Upper lobe of right lung (tissue), 1 donor: Measurements from ENCODE around the gene TXNRD2. TPM values are rescaled to one million over a fixed set of nuclear protein-coding genes. Genes with fewer than 3 reads are reported as not detected.

Experiments used
- ATAC-seq: fragments of 200-7000 bp; cut with Tn5 transposase; one replicate; pipeline ENCODE4 v1.9.1; 2020; ENCODE audit warnings: mild to moderate bottlenecking, moderate library complexity
- DNase-seq: peaks from one replicate; pipeline ENCODE4 v3.0.0-alpha.2; 2020
- H3K27ac ChIP-seq: fragments of 200-600 bp; one replicate; pipeline ENCODE4 v1.8.0; 2022
- H3K27me3 ChIP-seq: fragments of 200-600 bp; one replicate; pipeline ENCODE4 v1.8.0; 2022; ENCODE audit warnings: mild to moderate bottlenecking
- H3K36me3 ChIP-seq: fragments of 200-600 bp; one replicate; pipeline ENCODE4 v1.8.0; 2022
- H3K4me1 ChIP-seq: fragments of 200-600 bp; one replicate; pipeline ENCODE4 v1.8.0; 2022
- H3K4me3 ChIP-seq: fragments of 200-600 bp; one replicate; pipeline ENCODE4 v1.8.0; 2022; ENCODE audit warnings: mild to moderate bottlenecking
- H3K9me3 ChIP-seq: fragments of 200-600 bp; one replicate; pipeline ENCODE4 v1.8.0; 2022
- intact Hi-C: fragments of 100-400 bp; cut with DNase I; formaldehyde crosslinking; loops from one replicate; pipeline ENCODE4 v1.11.0; 2022
- total RNA-seq: library from RNA; stranded (reverse); fragmentation: NEBNext Ultra II Directional; extraction: Animal tissue kit (Norgen Biotek cat#: 25700); gene quantifications from one replicate; pipeline ENCODE4 v1.2.1, GENCODE V29; 2021
- TF ChIP-seq, protein P1 (sequence below): fragments of 200-600 bp; IDR thresholded peaks from one replicate; pipeline ENCODE4 v1.8.0; 2022; ENCODE audit warnings: antibody characterized with exemption
- donor health status: DM: no; HTN: yes; CAD: no; lungs with severe emphysema.

The TXNRD2 gene
- total RNA-seq, 1 donor from 2014 or later, result 40.7 TPM

DNA sequence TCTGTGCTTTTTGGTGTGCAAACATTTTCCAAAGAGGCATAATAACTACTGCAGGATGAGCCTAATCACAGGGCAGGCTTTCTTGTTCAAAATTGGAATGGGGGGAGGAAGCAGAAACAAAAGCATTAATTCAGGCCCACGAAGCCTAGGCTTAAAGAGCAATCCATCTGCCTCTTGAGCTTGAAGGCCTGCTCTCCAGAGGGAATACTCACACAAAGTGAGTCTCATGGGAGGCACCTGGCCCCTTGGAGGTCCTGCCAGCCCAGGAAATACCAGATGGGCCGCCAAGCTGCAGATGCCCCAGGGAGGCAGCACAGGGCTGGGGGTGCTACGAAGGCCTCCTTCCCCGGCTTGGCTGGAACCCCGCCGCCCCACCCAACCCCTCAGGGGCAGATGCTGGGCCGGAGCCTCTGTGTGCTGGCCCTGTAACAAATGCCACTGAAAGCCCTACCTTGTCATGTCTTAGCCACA lies 39.3 kb downstream of the TXNRD2 start:
- intact Hi-C loops, result no loop called here

DNA sequence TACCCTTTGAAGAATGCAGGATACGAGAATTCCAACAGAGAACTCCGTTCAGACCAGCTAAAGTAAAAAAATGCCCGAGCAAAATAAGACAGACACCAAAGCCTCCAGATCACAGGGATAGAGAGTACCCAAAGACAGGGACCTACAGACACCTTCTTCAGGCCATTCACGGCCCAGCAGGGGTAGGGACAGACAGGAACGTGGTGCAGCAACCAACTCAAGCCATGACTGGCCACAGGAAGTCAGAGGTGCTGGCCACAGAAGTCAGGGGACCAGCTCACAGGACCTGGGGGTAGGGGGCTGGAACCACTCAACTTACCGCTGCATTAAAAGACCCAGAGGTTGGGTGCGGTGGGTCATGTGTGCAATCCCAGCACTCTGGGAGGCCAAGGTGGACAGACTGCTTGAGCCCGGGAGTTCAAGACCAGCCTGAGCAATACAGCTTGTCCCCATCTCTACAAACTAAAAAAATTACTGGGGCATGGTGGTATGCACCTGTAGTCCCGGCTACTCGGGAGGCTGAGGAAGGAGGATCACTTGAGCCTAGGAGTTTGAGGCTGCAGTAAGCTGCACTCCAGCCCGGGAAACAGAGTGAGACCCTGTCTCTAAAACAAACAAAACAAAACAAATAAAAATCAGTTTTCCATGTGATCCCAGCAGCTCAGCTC lies 39.9 kb downstream of the TXNRD2 start:
- Histone ChIP-seq H3K27me3 (no peaks in the 10 kb centered on the region), H3K9me3 (no peaks in the 10 kb centered on the region), H3K27ac (no peak overlapping the region), H3K4me1 (no peaks in the 10 kb centered on the region), H3K4me3 (no peak overlapping the region), H3K36me3 (peaks cover 43% of the 10 kb centered on the region)
- DNase-seq (no peak), ATAC-seq (no peak)
- intact Hi-C loops, result no loop called here
- TF ChIP-seq, protein P1, sequence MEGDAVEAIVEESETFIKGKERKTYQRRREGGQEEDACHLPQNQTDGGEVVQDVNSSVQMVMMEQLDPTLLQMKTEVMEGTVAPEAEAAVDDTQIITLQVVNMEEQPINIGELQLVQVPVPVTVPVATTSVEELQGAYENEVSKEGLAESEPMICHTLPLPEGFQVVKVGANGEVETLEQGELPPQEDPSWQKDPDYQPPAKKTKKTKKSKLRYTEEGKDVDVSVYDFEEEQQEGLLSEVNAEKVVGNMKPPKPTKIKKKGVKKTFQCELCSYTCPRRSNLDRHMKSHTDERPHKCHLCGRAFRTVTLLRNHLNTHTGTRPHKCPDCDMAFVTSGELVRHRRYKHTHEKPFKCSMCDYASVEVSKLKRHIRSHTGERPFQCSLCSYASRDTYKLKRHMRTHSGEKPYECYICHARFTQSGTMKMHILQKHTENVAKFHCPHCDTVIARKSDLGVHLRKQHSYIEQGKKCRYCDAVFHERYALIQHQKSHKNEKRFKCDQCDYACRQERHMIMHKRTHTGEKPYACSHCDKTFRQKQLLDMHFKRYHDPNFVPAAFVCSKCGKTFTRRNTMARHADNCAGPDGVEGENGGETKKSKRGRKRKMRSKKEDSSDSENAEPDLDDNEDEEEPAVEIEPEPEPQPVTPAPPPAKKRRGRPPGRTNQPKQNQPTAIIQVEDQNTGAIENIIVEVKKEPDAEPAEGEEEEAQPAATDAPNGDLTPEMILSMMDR, result no peak

More for the DNA sequence above, 39.3 kb downstream of the TXNRD2 start:
- H3K36me3 ChIP-seq, result peaks cover 43% of the 10 kb centered on the region
- H3K9me3 ChIP-seq, result no peaks in the 10 kb centered on the region
- no peak overlapping the region for H3K4me3 ChIP-seq
- no peaks in the 10 kb centered on the region for H3K4me1 ChIP-seq
- ATAC-seq (no peak), DNase-seq (no peak)
- TF ChIP-seq, protein P1, result no peak
- no peaks in the 10 kb centered on the region for H3K27me3 ChIP-seq
- H3K27ac ChIP-seq, result no peak overlapping the region

DNA sequence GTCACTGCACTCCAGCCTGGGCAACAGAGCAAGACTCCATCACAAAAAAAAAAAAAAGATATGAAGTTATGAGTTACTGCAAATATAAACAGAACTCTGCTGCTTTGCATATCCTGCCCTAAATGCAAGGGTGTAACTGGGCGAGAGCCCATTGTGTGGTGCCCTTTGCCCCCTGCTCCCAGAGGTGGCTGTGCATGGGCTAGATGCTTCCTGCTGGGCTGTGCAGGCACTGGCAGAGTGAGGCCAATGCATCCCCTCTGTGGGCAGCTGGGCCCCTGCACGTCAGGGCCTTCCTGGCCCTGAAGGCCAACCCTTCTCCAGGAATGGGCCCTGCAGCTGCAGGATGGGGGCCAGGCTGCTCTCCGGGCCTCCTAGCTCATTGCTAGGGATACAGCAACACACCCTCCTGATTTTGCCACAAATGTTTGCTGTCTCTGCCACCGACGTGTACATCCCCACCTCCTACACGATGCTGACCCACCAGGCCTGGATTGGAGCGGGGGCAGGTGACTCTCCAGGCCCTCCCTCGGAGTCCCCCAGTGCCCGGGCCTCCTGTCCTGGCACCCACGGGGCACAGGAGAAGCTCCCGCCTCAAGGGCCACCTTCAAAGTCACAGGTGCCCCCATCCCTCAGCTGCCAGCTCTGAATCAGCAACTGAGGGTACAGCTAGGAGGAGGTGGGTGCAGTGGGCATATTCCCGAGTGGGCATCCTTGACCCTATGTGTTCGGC lies 40.7 kb downstream of the TXNRD2 start:
- no peaks in the 10 kb centered on the region for H3K4me1 ChIP-seq
- intact Hi-C loops, result no loop called here
- no peak overlapping the region for H3K4me3 ChIP-seq
- TF ChIP-seq, protein P1, result no peak
- peaks cover 43% of the 10 kb centered on the region for H3K36me3 ChIP-seq
- DNase-seq, result no peak
- no peak overlapping the region for H3K27ac ChIP-seq
- H3K27me3 ChIP-seq, result no peaks in the 10 kb centered on the region
- ATAC-seq, result no peak
- H3K9me3 ChIP-seq, result no peaks in the 10 kb centered on the region

DNA sequence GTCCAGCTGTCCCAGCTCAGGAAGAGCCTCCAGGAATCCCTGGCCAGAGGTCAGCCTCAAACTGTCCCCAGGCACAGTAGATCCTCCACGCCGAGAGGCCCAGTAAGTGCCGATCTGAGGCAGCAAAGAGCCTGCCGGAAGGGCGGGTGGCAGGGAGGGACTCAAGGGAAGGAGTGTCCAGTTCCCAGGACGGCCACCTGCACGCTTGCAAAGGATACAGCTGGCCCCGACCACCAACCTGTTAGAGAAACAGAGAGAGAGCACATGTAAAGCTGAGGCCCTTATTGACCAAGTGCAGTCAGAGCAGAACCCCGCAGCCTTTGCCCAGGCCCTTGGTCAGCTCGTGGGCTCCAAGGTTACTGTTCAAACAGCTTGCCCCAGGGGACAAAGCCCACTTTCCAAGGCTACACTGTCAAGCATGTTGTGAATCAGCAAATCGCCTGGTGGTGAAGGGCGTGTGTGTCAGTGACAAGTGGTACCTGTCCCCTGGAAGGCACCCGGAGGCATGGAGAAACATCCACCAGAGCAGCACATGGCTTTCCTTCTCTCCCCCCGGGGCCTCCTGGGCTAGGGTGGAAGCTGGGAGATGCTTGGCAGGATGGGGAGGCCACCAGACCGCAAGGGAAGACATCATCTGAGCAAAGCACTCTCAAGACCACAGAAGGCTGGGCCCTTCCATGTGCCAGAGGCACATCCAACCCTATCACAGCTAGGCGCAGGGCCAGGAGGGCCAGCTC lies 42.6 kb downstream of the TXNRD2 start:
- TF ChIP-seq, protein P1, result no peak
- Histone ChIP-seq H3K27me3 (no peaks in the 10 kb centered on the region), H3K27ac (no peak overlapping the region), H3K4me3 (no peak overlapping the region), H3K4me1 (no peaks in the 10 kb centered on the region), H3K36me3 (peaks cover 46% of the 10 kb centered on the region), H3K9me3 (no peaks in the 10 kb centered on the region)
- DNase-seq, result no peak
- intact Hi-C loops, result no loop called here
- no peak for ATAC-seq

DNA sequence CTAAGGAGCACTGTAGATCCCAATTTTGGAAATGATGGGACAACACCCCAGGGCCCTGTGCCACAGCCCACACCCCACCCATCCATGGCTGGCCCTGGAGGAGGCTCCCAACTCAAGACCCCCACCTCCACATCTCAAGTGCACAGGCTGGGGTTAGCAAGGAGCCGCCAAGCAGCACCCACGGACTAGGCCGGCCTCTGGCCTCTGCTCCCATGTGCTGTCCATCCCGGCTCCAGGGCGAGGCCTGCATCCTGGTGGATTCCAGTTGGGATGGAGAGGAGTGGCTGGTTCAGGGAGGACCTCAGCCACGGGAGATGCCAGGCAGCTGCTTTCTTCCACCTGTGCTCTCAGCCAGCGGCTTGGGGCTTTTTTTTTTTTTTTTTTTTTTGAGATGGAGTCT lies 43.5 kb downstream of the TXNRD2 start:
- Histone ChIP-seq H3K27ac (no peak overlapping the region), H3K4me1 (no peaks in the 10 kb centered on the region), H3K9me3 (no peaks in the 10 kb centered on the region), H3K27me3 (no peaks in the 10 kb centered on the region), H3K4me3 (no peak overlapping the region), H3K36me3 (peaks cover 53% of the 10 kb centered on the region)
- DNase-seq (no peak), ATAC-seq (no peak)
- intact Hi-C loops, result no loop called here
- TF ChIP-seq, protein P1, result no peak
